Measurements from ENCODE around the gene TNFRSF4. TPM values are rescaled to one million over a fixed set of nuclear protein-coding genes. Genes with fewer than 3 reads are reported as not detected.
"Not testable (repeated sequence)": the region's sequence is repeated elsewhere in the genome, so short reads cannot be mapped to it uniquely, and the experiment has no call there.

The TNFRSF4 gene
- 0.88 TPM in 1 of 2 replicates, not detected in the other for total RNA-seq (2014; rRNA removed; shearing (Covaris generic))
- polyA plus RNA-seq (2015; cell fraction: cytosol; rRNA removed): not detected in 2 replicates
- 0.11 TPM in 1 of 2 replicates, not detected in the other for polyA plus RNA-seq (2015; cell fraction: nucleus; rRNA removed)

- no peak for DNase-seq (ENCODE audit: low read depth)
These were observed at the start of gene TNFRSF4 for GRCh38 chr1:1213345-1214265. TNFRSF4 (minus strand) TSS chr1:1214153; CDS start chr1:1214127, 26 bp downstream.

GRCh38 chr1:1262758-1263157 lies 48.8 kb upstream of the TNFRSF4 start:
- DNase-seq (ENCODE audit: low read depth): no peak

- no peak for DNase-seq (ENCODE audit: low read depth)
These were observed 48.1 kb upstream of the TNFRSF4 start for GRCh38 chr1:1262071-1262470.

- DNase-seq (ENCODE audit: low read depth): no peak
These were observed 47.0 kb upstream of the TNFRSF4 start for GRCh38 chr1:1260843-1261560.

GRCh38 chr1:1259951-1260600 lies 46.1 kb upstream of the TNFRSF4 start:
- DNase-seq (ENCODE audit: low read depth): no peak

- DNase-seq (ENCODE audit: low read depth): no peak
These were observed 45.6 kb upstream of the TNFRSF4 start for GRCh38 chr1:1259540-1259939.

GRCh38 chr1:1259119-1259488 lies 45.2 kb upstream of the TNFRSF4 start:
- no peak for DNase-seq (ENCODE audit: low read depth)

- no peak for DNase-seq (ENCODE audit: low read depth)
These were observed 43.3 kb upstream of the TNFRSF4 start for GRCh38 chr1:1256956-1257871.

GRCh38 chr1:1255611-1256010 lies 41.7 kb upstream of the TNFRSF4 start:
- no peak for DNase-seq (ENCODE audit: low read depth)

- DNase-seq (ENCODE audit: low read depth): no peak
These were observed 41.1 kb upstream of the TNFRSF4 start for GRCh38 chr1:1255078-1255477.

- DNase-seq (ENCODE audit: low read depth): no peak
These were observed 40.7 kb upstream of the TNFRSF4 start for GRCh38 chr1:1254667-1254998.

- no peak for DNase-seq (ENCODE audit: low read depth)
These were observed 40.2 kb upstream of the TNFRSF4 start for GRCh38 chr1:1253972-1254666.

- no peak for DNase-seq (ENCODE audit: low read depth)
These were observed 39.4 kb upstream of the TNFRSF4 start for GRCh38 chr1:1253314-1253713.

- DNase-seq (ENCODE audit: low read depth): no peak
These were observed 36.9 kb upstream of the TNFRSF4 start for GRCh38 chr1:1250786-1251284.

- not testable (repeated sequence) for DNase-seq (ENCODE audit: low read depth)
These were observed 34.3 kb upstream of the TNFRSF4 start for GRCh38 chr1:1248009-1248913.

- no peak for DNase-seq (ENCODE audit: low read depth)
These were observed 33.5 kb upstream of the TNFRSF4 start for GRCh38 chr1:1247341-1247913.

- DNase-seq (ENCODE audit: low read depth): no peak
These were observed 32.8 kb upstream of the TNFRSF4 start, which contains the start of gene C1QTNF12 for GRCh38 chr1:1246577-1247340. C1QTNF12 (minus strand) TSS chr1:1246722; CDS start chr1:1246690, 32 bp downstream.
